HEK293T (cell line): ENCODE data around the gene ELL.

Source experiments
- FOXA1 ChIP-seq: fragments of 450-650 bp; IDR thresholded peaks from 2 replicates; pipeline ENCODE4 v1.6.1; 2016; ENCODE audit warnings: mild to moderate bottlenecking
- FOXM1 ChIP-seq: fragments of 450-650 bp; IDR thresholded peaks from 2 replicates; pipeline ENCODE4 v1.6.1; 2017; ENCODE audit warnings: mild to moderate bottlenecking, borderline replicate concordance
- HDGF ChIP-seq: fragments of 450-650 bp; IDR thresholded peaks from 2 replicates; pipeline ENCODE4 v1.6.1; 2017; ENCODE audit warnings: antibody characterized with exemption, borderline replicate concordance
- TF ChIP-seq, protein P1 (sequence below): fragments of 450-650 bp; IDR thresholded peaks from 2 replicates; pipeline ENCODE4 v1.6.1; 2016

DNA sequence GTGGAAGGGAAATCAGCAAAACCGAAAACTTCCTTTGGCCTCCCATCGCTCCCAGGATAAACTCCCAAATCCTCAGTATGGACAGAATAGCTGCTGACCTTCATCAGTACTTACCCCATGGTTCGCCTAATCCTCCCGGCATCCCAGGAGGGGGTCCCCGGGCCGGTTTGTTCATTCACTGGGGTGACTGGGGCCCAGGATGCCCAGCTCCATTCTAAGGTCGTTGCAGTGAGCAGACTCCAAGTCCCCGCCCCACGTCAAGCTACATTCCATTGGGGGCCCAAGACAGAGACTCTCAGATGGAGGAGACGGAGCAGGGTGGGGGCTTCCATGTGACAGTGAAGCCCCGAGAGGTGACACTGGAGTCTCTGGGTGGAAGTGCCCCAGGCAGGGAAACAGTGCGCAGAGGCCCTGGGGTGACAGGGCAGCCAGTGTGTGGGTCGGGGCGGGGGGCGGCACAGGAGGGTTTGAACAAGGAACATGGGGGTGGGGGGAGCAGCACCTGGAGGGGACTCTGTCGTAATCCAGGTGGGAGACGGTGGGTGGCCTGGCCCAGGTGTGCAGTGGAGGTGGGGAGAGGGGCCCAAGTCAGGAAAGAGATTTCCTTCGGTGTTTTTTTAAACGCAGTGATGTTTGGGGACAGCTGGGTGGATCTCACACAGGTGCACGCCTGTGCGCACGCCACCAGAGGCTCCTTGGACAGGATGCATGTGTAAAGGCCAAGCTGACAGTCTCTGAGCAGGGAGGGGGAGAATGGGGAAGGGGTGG lies 97.6 kb downstream of the ELL start:
- TF ChIP-seq FOXM1: no peak
- no peak for TF ChIP-seq FOXA1
- TF ChIP-seq HDGF: no peak
- TF ChIP-seq, protein P1, sequence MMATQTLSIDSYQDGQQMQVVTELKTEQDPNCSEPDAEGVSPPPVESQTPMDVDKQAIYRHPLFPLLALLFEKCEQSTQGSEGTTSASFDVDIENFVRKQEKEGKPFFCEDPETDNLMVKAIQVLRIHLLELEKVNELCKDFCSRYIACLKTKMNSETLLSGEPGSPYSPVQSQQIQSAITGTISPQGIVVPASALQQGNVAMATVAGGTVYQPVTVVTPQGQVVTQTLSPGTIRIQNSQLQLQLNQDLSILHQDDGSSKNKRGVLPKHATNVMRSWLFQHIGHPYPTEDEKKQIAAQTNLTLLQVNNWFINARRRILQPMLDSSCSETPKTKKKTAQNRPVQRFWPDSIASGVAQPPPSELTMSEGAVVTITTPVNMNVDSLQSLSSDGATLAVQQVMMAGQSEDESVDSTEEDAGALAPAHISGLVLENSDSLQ: no peak
